RWPE2 (cell line): Measurements from ENCODE around the gene PTPRN2.

Experiments
- ATAC-seq: fragments of 200-7000 bp; cut with Tn5 transposase; 3 replicates; pipeline ENCODE4 v1.9.1; 2021; ENCODE audit warnings: low read depth
- DNase-seq: peaks from one replicate; pipeline ENCODE4 v3.0.0-alpha.2; 2020; ENCODE audit warnings: low spot score
- H3K27ac ChIP-seq: fragments of 450-650 bp; 2 replicates; pipeline ENCODE4 v1.5.1; 2017; ENCODE audit warnings: mild to moderate bottlenecking; ENCODE audit not compliant: poor library complexity, severe bottlenecking
- H3K27me3 ChIP-seq: fragments of 250-450 bp; sonication (Bioruptor Pico); 2 replicates; pipeline ENCODE4 v1.5.1; 2021; ENCODE audit warnings: mild to moderate bottlenecking, moderate library complexity; ENCODE audit not compliant: insufficient read depth, poor library complexity, severe bottlenecking
- H3K36me3 ChIP-seq: fragments of 250-450 bp; sonication (Bioruptor Pico); 2 replicates; pipeline ENCODE4 v1.5.1; 2020; ENCODE audit warnings: low read depth, mild to moderate bottlenecking, moderate library complexity
- H3K4me1 ChIP-seq: fragments of 250-450 bp; sonication (Bioruptor Pico); 2 replicates; pipeline ENCODE4 v1.5.1; 2021; ENCODE audit warnings: mild to moderate bottlenecking, moderate library complexity; ENCODE audit not compliant: insufficient read depth, poor library complexity, severe bottlenecking
- H3K4me3 ChIP-seq: fragments of 250-450 bp; sonication (Bioruptor Pico); 2 replicates; pipeline ENCODE4 v1.5.1; 2021; ENCODE audit warnings: mild to moderate bottlenecking, moderate library complexity; ENCODE audit not compliant: severe bottlenecking
- H3K9me3 ChIP-seq: fragments of 250-450 bp; sonication (Bioruptor Pico); 2 replicates; pipeline ENCODE4 v1.5.1; 2021; ENCODE audit warnings: mild to moderate bottlenecking, moderate library complexity; ENCODE audit not compliant: severe bottlenecking
- CTCF ChIP-seq: fragments of 450-650 bp; IDR thresholded peaks from one replicate; pipeline ENCODE4 v1.5.1; 2017; ENCODE audit warnings: mild to moderate bottlenecking, moderate library complexity; ENCODE audit not compliant: poor library complexity, severe bottlenecking

Gene PTPRN2

GRCh38 chr7:158424011-158424410, 163.6 kb downstream of the PTPRN2 start:
- DNase-seq (no peak), ATAC-seq (no peak)
- H3K27me3 ChIP-seq = no peaks in the 10 kb centered on the region
- peaks cover 1% of the 10 kb centered on the region for H3K9me3 ChIP-seq
- no peaks in the 10 kb centered on the region for H3K36me3 ChIP-seq
- H3K4me3 ChIP-seq = no peak overlapping the region
- no peak for TF ChIP-seq CTCF
- H3K4me1 ChIP-seq = no peaks in the 10 kb centered on the region
- H3K27ac ChIP-seq = no peak overlapping the region

- Histone ChIP-seq H3K27ac (no peak overlapping the region), H3K4me3 (no peak overlapping the region), H3K36me3 (no peaks in the 10 kb centered on the region), H3K9me3 (peaks cover 5% of the 10 kb centered on the region), H3K4me1 (no peaks in the 10 kb centered on the region), H3K27me3 (no peaks in the 10 kb centered on the region)
- no peak for TF ChIP-seq CTCF
- ATAC-seq (no peak), DNase-seq (no peak)
Measured at GRCh38 chr7:158422887-158423560, 164.6 kb downstream of the PTPRN2 start.

- Histone ChIP-seq H3K4me1 (no peaks in the 10 kb centered on the region), H3K27ac (no peak overlapping the region), H3K27me3 (no peaks in the 10 kb centered on the region), H3K9me3 (peaks cover 5% of the 10 kb centered on the region), H3K36me3 (no peaks in the 10 kb centered on the region), H3K4me3 (no peak overlapping the region)
- no peak for DNase-seq
- no peak for ATAC-seq
- no peak for TF ChIP-seq CTCF
Measured at GRCh38 chr7:158422196-158422886, 165.3 kb downstream of the PTPRN2 start.

- Histone ChIP-seq H3K9me3 (peaks cover 5% of the 10 kb centered on the region), H3K4me1 (no peaks in the 10 kb centered on the region), H3K27me3 (no peaks in the 10 kb centered on the region), H3K36me3 (no peaks in the 10 kb centered on the region), H3K4me3 (no peak overlapping the region), H3K27ac (no peak overlapping the region)
- TF ChIP-seq CTCF = no peak
- DNase-seq = no peak
- ATAC-seq = no peak
Measured at GRCh38 chr7:158421361-158421760, 166.3 kb downstream of the PTPRN2 start.
